GM12878 (cell line): ENCODE data around the gene PEX11B. TPM values are rescaled to one million over a fixed set of nuclear protein-coding genes. Genes with fewer than 3 reads are reported as not detected.

ENCODE experiments used
- BCL3 ChIP-seq: IDR thresholded peaks from 2 replicates; pipeline ENCODE4 v1.6.1; 2011; ENCODE audit warnings: borderline replicate concordance, low read depth, mild to moderate bottlenecking, moderate library complexity, low read length; ENCODE audit not compliant: insufficient read depth, poor library complexity, severe bottlenecking
- DPF2 ChIP-seq: fragments of 450-650 bp; IDR thresholded peaks from 2 replicates; pipeline ENCODE4 v1.6.1; 2017; ENCODE audit warnings: mild to moderate bottlenecking
- E4F1 ChIP-seq: fragments of 450-650 bp; IDR thresholded peaks from 2 replicates; pipeline ENCODE4 v1.6.1; 2018; ENCODE audit warnings: borderline replicate concordance, mild to moderate bottlenecking; ENCODE audit not compliant: partially characterized antibody
- IKZF2 ChIP-seq, 2 experiments: fragments of 450-650 bp; IDR thresholded peaks; 2 replicates each; pipeline ENCODE4 v1.6.1; 2017; ENCODE audit warnings: mild to moderate bottlenecking in 2 of 2, moderate library complexity in 2 of 2
- NKRF ChIP-seq: fragments of 450-650 bp; conservative IDR thresholded peaks from 2 replicates; pipeline ENCODE4 v1.6.1; 2017; ENCODE audit warnings: mild to moderate bottlenecking, moderate library complexity
- PAX5 ChIP-seq: IDR thresholded peaks from 2 replicates; pipeline ENCODE4 v1.6.1; 2011; ENCODE audit warnings: low read depth, low read length, borderline replicate concordance
- PRDM15 ChIP-seq: fragments of 450-650 bp; formaldehyde crosslinking; IDR thresholded peaks from 2 replicates; pipeline ENCODE4 v1.4.0; 2020; ENCODE audit warnings: mild to moderate bottlenecking, moderate library complexity
- RELA ChIP-seq: fragments of 450-650 bp; IDR thresholded peaks from 2 replicates; pipeline ENCODE4 v1.8.0; 2014; ENCODE audit warnings: borderline replicate concordance; ENCODE audit not compliant: partially characterized antibody
- TBL1XR1 ChIP-seq: IDR thresholded peaks from 2 replicates; pipeline ENCODE4 v1.6.1; 2012; ENCODE audit warnings: low read depth, low read length, improper control_type of control experiment
- ZNF687 ChIP-seq: fragments of 450-650 bp; IDR thresholded peaks from 2 replicates; pipeline ENCODE4 v1.6.1; 2017; ENCODE audit warnings: mild to moderate bottlenecking, moderate library complexity
- polyA plus RNA-seq, 11 experiments: library from polyadenylated mRNA; depleted of rRNA in 4 of 11; unstranded in 6 of 11; stranded (reverse) in 5 of 11; fragments of >200 nt; fragmentation: Nextera tagmentation in 4 of 11; fragmentation: Illumina TruSeq in 1 of 11; extraction: Ambion mirVana in 4 of 11; extraction: Trizol in 1 of 11; gene quantifications; 1 replicate in 1 of 11; 2 replicates in 10 of 11; pipeline versions ENCODE4 v1.2.1 to v1.2.3, GENCODE V29; 2011 to 2016; ENCODE audit warnings: inconsistent platforms in 2 of 11, missing spikeins in 2 of 11, low read depth in 1 of 11
- total RNA-seq, 4 experiments: library from RNA; depleted of rRNA in 3 of 4; stranded (reverse); fragments of >200 nt in 3 of 4; fragmentation: Illumina TruSeq in 1 of 4; extraction: Trizol in 1 of 4; gene quantifications; 2 replicates each; pipeline versions ENCODE4 v1.2.1 to v1.2.3, GENCODE V29; 2013 to 2021

PEX11B gene
- total and polyA plus RNA-seq, 10 of the 15 experiments (the other 5 are each of a cell fraction or from before 2014, with no cell fraction given), result 24.9 to 129 (median 40.7) TPM

- TF ChIP-seq BCL3 (no peak), DPF2 (peak; percentile 33; the same call in 1 of the 2 replicates), PRDM15 (CRISPR knock-in tag) (no peak), IKZF2 (IDR thresholded peaks at IDR 0.05) (peak in 1 of 2 experiments; percentile 6; a peak in 1 of 4 replicates), NKRF (0 out of 2 replicates have a peak, but pooled peaks have one; percentile 70), TBL1XR1 (0 out of 2 replicates have a peak, but pooled peaks have one; percentile 16), PAX5 (peak; percentile 84), E4F1 (peak; percentile 22), RELA (peak; percentile 30), ZNF687 (peak; percentile 34; the same call in 1 of the 2 replicates)
Measured at GRCh38 chr1:145918144-145918991, at the start of gene PEX11B (continued).
